ENCODE measurements around the gene THEM4.
"Not testable (repeated sequence)": the region's sequence is repeated elsewhere in the genome, so short reads cannot be mapped to it uniquely, and the experiment has no call there.

Gene THEM4

GRCh38 chr1:151892190-151892589, 17.1 kb downstream of the THEM4 start:
- DNase-seq = peak; percentile 57

- DNase-seq = no peak
These were observed 17.8 kb downstream of the THEM4 start for GRCh38 chr1:151891512-151891911.

GRCh38 chr1:151888972-151889570, 20.2 kb downstream of the THEM4 start:
- no peak for DNase-seq

GRCh38 chr1:151887028-151887427, 22.3 kb downstream of the THEM4 start:
- DNase-seq = peak; percentile 21

- no peak for DNase-seq
These were observed 23.8 kb downstream of the THEM4 start for GRCh38 chr1:151885479-151885878.

GRCh38 chr1:151884879-151885278, 24.4 kb downstream of the THEM4 start:
- not testable (repeated sequence) for DNase-seq

- not testable (repeated sequence) for DNase-seq
These were observed 24.9 kb downstream of the THEM4 start for GRCh38 chr1:151884445-151884844.

GRCh38 chr1:151883898-151884297, 25.4 kb downstream of the THEM4 start:
- DNase-seq = not testable (repeated sequence)

- DNase-seq = not testable (repeated sequence)
These were observed 26.4 kb downstream of the THEM4 start for GRCh38 chr1:151882918-151883317.

GRCh38 chr1:151882466-151882865, 26.8 kb downstream of the THEM4 start:
- no peak for DNase-seq

GRCh38 chr1:151881479-151881878, 27.8 kb downstream of the THEM4 start:
- DNase-seq = no peak

- no peak for DNase-seq
These were observed 33.8 kb downstream of the THEM4 start for GRCh38 chr1:151875419-151876097.

- not testable (repeated sequence) for DNase-seq
These were observed 36.5 kb downstream of the THEM4 start for GRCh38 chr1:151872776-151873175.

GRCh38 chr1:151871284-151872030, 37.9 kb downstream of the THEM4 start:
- no peak for DNase-seq

- no peak for DNase-seq
These were observed 40.8 kb downstream of the THEM4 start for GRCh38 chr1:151868486-151868885.

GRCh38 chr1:151867765-151868411, 41.4 kb downstream of the THEM4 start:
- peak; percentile 63 for DNase-seq

GRCh38 chr1:151867321-151867720, 42.0 kb downstream of the THEM4 start:
- DNase-seq = no peak

GRCh38 chr1:151864411-151864810, 44.9 kb downstream of the THEM4 start:
- no peak for DNase-seq

- DNase-seq = no peak
These were observed 46.7 kb downstream of the THEM4 start for GRCh38 chr1:151862604-151863003.

- no peak for DNase-seq
These were observed 48.7 kb downstream of the THEM4 start for GRCh38 chr1:151860504-151861187.

- DNase-seq = no peak
These were observed 49.4 kb downstream of the THEM4 start for GRCh38 chr1:151859891-151860293.

- no peak for DNase-seq
These were observed 50.2 kb downstream of the THEM4 start for GRCh38 chr1:151858886-151859665.

All from fibroblast of skin of back (primary cell).